Hepatocyte (in vitro differentiated cells): Measurements from ENCODE around the gene SMIM11.

Experiments used
- CTCF ChIP-seq: fragments of 200-600 bp; sonication (generic); IDR thresholded peaks from 2 replicates; pipeline ENCODE4 v1.5.1; 2016; ENCODE audit warnings: antibody characterized with exemption, mild to moderate bottlenecking; ENCODE audit not compliant: poor library complexity
- EZH2 ChIP-seq: fragments of 200-600 bp; sonication (generic); IDR thresholded peaks from 2 replicates; pipeline ENCODE4 v1.6.1; 2016; ENCODE audit warnings: antibody characterized with exemption, mild to moderate bottlenecking, borderline replicate concordance
- EZH2phosphoT487 ChIP-seq: fragments of 200-600 bp; sonication (generic); IDR thresholded peaks from one replicate; pipeline ENCODE4 v1.6.1; 2018; ENCODE audit warnings: antibody characterized with exemption, mild to moderate bottlenecking, low read depth, moderate library complexity; ENCODE audit not compliant: unreplicated experiment, severe bottlenecking

GRCh38 chr21:34362136-34362444 is 13.2 kb upstream of the SMIM11 start:
- TF ChIP-seq CTCF = no peak
- no peak for TF ChIP-seq EZH2phosphoT487
- TF ChIP-seq EZH2 = no peak
